Right cardiac atrium (tissue), 5 donors: ENCODE measurements around the gene DTX1. TPM values are rescaled to one million over a fixed set of nuclear protein-coding genes. Genes with fewer than 3 reads are reported as not detected.
"Not testable (repeated sequence)": the region's sequence is repeated elsewhere in the genome, so short reads cannot be mapped to it uniquely, and the experiment has no call there.

Experiments used
- ATAC-seq, 2 donors: fragments of 200-7000 bp; cut with Tn5 transposase; one replicate each; pipeline versions ENCODE4 v1.8.0 to v1.9.1; 2020; ENCODE audit warnings: moderate library complexity in 2 of 2, mild to moderate bottlenecking in 1 of 2
- DNase-seq, 3 donors: peaks; one replicate each; pipeline ENCODE4 v3.0.0-alpha.2; 2020
- H3K27ac ChIP-seq: one replicate; pipeline ENCODE4 v1.5.1; 2013; ENCODE audit warnings: mild to moderate bottlenecking, low read length, control low read depth, moderate library complexity
- H3K27me3 ChIP-seq: one replicate; pipeline ENCODE4 v1.6.1; 2013; ENCODE audit not compliant: control insufficient read depth, insufficient read depth
- H3K4me1 ChIP-seq: one replicate; pipeline ENCODE4 v1.6.1; 2013; ENCODE audit warnings: low read length; ENCODE audit not compliant: control insufficient read depth, insufficient read depth
- H3K4me3 ChIP-seq: one replicate; pipeline ENCODE4 v1.5.1; 2013; ENCODE audit warnings: low read length, control low read depth
- H3K9me3 ChIP-seq: one replicate; pipeline ENCODE4 v1.6.1; 2013; ENCODE audit warnings: low read length; ENCODE audit not compliant: control insufficient read depth
- WGBS: extraction: QIAGEN DNeasy Blood & Tissue Kit; methylation state at CpG from one replicate; pipeline ENCODE4 v1.1.7; 2013; 5-methylcytosine and 5-hydroxymethylcytosine counted together
- intact Hi-C, 4 donors: fragments of 100-400 bp; cut with DNase I; formaldehyde crosslinking; loops; one replicate each; pipeline versions ENCODE4 v1.11.0 to v1.14.0; 2022 to 2023
- polyA plus RNA-seq: library from polyadenylated mRNA; stranded (reverse); fragments of 200-250 nt; gene quantifications from one replicate; pipeline ENCODE4 v1.2.3, GENCODE V29; 2013
- total RNA-seq, 4 donors: library from RNA; stranded (reverse); fragmentation: NEBNext Ultra II Directional; extraction: Animal tissue kit (Norgen Biotek cat#: 25700); gene quantifications; one replicate each; pipeline ENCODE4 v1.2.1, GENCODE V29; 2021
- donor health status: healthy with polysubstance abuse.
- donor health status: DM: no; HTN: yes; CAD: no.
- donor health status: DM: no; HTN: no; CAD: no.
- donor health status: DM: no; HTN: yes; CAD: no; lungs with severe emphysema.
- donor health status: DM: yes; HTN: yes; CAD: no.

Gene DTX1
- total and polyA plus RNA-seq, 5 donors, result 1.2 to 4.9 (median 3.1) TPM

DNA sequence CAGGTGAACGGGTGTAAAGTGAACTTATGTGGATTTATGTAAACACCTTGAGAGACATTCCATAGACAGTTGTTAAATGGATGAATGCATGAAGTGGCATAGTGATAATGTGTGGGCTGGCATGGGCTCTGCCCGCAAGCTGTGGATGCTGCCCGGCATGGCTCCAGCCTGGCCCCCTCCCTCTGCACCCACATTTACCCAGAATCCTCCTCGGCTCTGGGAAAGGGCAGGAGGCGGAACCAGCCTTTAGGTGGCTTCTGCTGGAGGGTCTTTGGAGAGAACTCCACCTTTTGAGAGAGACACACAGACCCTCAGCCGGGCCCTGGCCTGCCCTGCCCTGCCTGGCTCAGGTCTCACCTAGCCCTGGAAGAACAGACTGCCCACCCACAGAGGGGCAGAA, 60.3 kb downstream of the DTX1 start:
- no peaks in the 10 kb centered on the region for H3K27me3 ChIP-seq
- WGBS, result 64% methylated on average over 6 of the region's 6 CpGs
- no peak overlapping the region for H3K4me3 ChIP-seq
- H3K27ac ChIP-seq, result no peak overlapping the region
- intact Hi-C loops, result no loop called here
- DNase-seq (no peak), ATAC-seq (no peak)
- no peaks in the 10 kb centered on the region for H3K9me3 ChIP-seq
- no peaks in the 10 kb centered on the region for H3K4me1 ChIP-seq

- H3K9me3 ChIP-seq, H3K27me3 ChIP-seq, ATAC-seq, DNase-seq, H3K4me1 ChIP-seq, H3K27ac ChIP-seq, H3K4me3 ChIP-seq, intact Hi-C loops: not testable (repeated sequence)
- 77% methylated on average over 8 of the region's 8 CpGs for WGBS
Measured at GRCh38 chr12:113117684-113118083, 61.2 kb downstream of the DTX1 start.

GRCh38 chr12:113118142-113118541, 61.6 kb downstream of the DTX1 start:
- no peak for ATAC-seq
- intact Hi-C loops, result no loop called here
- no peak overlapping the region for H3K27ac ChIP-seq
- no peaks in the 10 kb centered on the region for H3K9me3 ChIP-seq
- H3K27me3 ChIP-seq, result no peaks in the 10 kb centered on the region
- H3K4me1 ChIP-seq, result no peaks in the 10 kb centered on the region
- 96% methylated on average over 1 of the region's 1 CpG for WGBS
- DNase-seq, result no peak
- no peak overlapping the region for H3K4me3 ChIP-seq

GRCh38 chr12:113119980-113120669, 63.6 kb downstream of the DTX1 start:
- Histone ChIP-seq H3K27ac (no peak overlapping the region), H3K9me3 (no peaks in the 10 kb centered on the region), H3K27me3 (no peaks in the 10 kb centered on the region), H3K4me3 (no peak overlapping the region), H3K4me1 (no peaks in the 10 kb centered on the region)
- 31% methylated on average over 4 of the region's 4 CpGs for WGBS
- ATAC-seq (no peak), DNase-seq (no peak)
- intact Hi-C loops, result no loop called here

- Histone ChIP-seq H3K27ac (no peak overlapping the region), H3K4me3 (no peak overlapping the region), H3K9me3 (no peaks in the 10 kb centered on the region), H3K27me3 (no peaks in the 10 kb centered on the region), H3K4me1 (no peaks in the 10 kb centered on the region)
- 72% methylated on average over 3 of the region's 3 CpGs for WGBS
- ATAC-seq, result no peak
- intact Hi-C loops, result no loop called here
- no peak for DNase-seq
Measured at GRCh38 chr12:113120670-113121370, 64.3 kb downstream of the DTX1 start.

DNA sequence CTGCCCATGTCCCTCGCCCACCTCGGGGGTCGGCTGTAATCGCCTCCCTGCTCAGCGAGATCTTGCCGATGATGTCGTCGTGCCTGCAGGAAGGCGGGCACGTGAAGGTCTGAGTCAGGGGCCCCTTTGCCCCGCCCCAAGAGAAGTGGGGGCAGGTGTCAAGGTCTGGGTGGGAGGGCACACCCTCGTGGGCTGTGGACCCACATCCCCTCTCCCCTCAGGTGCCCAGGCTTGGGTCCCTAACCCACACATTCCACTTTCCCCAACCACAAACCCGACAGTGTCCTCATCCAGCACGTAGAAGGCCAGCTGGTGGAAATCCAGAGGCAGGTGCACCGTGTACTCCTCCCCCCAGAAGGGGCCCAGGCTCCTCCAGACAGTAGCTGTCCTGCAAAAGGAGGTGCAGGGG, 71.3 kb downstream of the DTX1 start:
- 34% methylated on average over 15 of the region's 15 CpGs for WGBS

GRCh38 chr12:113128802-113129663, 72.5 kb downstream of the DTX1 start:
- intact Hi-C loops, result no loop called here
- Histone ChIP-seq H3K27ac (no peak overlapping the region), H3K4me3 (no peak overlapping the region), H3K27me3 (no peaks in the 10 kb centered on the region), H3K9me3 (no peaks in the 10 kb centered on the region), H3K4me1 (no peaks in the 10 kb centered on the region)
- ATAC-seq (no peak), DNase-seq (no peak)
- 57% methylated on average over 9 of the region's 9 CpGs for WGBS

More for the DNA sequence above, 71.3 kb downstream of the DTX1 start:
- Histone ChIP-seq H3K4me1 (no peaks in the 10 kb centered on the region), H3K27me3 (no peaks in the 10 kb centered on the region), H3K9me3 (no peaks in the 10 kb centered on the region), H3K4me3 (no peak overlapping the region), H3K27ac (no peak overlapping the region)
- DNase-seq (no peak), ATAC-seq (no peak)
- intact Hi-C loops, result no loop called here

- intact Hi-C loops, result no loop called here
- no peaks in the 10 kb centered on the region for H3K9me3 ChIP-seq
- DNase-seq (no peak), ATAC-seq (no peak)
- H3K27ac ChIP-seq, result no peak overlapping the region
- no peaks in the 10 kb centered on the region for H3K4me1 ChIP-seq
- WGBS, result 70% methylated on average over 17 of the region's 17 CpGs
- H3K4me3 ChIP-seq, result no peak overlapping the region
- no peaks in the 10 kb centered on the region for H3K27me3 ChIP-seq
Measured at GRCh38 chr12:113129664-113130456, 73.3 kb downstream of the DTX1 start.

GRCh38 chr12:113130457-113131135, 74.1 kb downstream of the DTX1 start:
- 49% methylated on average over 18 of the region's 18 CpGs for WGBS
- Histone ChIP-seq H3K27me3 (no peaks in the 10 kb centered on the region), H3K27ac (no peak overlapping the region), H3K4me3 (no peak overlapping the region), H3K4me1 (no peaks in the 10 kb centered on the region), H3K9me3 (no peaks in the 10 kb centered on the region)
- no peak for DNase-seq
- intact Hi-C loops, result no loop called here
- no peak for ATAC-seq

DNA sequence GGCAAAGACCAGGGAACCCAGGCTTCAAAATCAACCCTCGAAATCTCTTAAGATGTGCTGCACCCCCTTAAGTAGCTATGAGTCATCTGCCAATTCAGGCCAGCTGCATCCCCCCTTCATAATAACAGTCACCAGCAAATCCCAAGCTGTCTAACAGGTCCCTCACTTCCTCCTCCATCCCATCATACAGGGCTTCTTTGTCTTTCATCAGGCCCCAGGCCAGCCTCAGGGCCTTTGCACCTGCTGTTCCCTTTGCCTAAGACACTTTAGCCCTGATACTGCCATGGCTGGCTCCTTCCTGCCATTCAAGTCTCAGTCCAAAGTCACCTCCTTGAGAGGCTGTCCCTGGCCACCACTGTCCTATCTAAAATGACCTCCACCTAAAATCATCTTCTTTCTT, 75.0 kb downstream of the DTX1 start:
- DNase-seq (no peak), ATAC-seq (no peak)
- no peak overlapping the region for H3K4me3 ChIP-seq
- intact Hi-C loops, result no loop called here
- no peak overlapping the region for H3K27ac ChIP-seq
- H3K9me3 ChIP-seq, result no peaks in the 10 kb centered on the region
- no peaks in the 10 kb centered on the region for H3K27me3 ChIP-seq
- WGBS, result 71% methylated on average over 1 of the region's 1 CpG
- H3K4me1 ChIP-seq, result no peaks in the 10 kb centered on the region
